PC-9 (cell line): Measurements from ENCODE around the gene UNG. TPM values are rescaled to one million over a fixed set of nuclear protein-coding genes. Genes with fewer than 3 reads are reported as not detected.
A peak's percentile ranks its signal among the peaks of the same experiment; 100 is the strongest.

Experiments
- BruUV-seq: library from RNA; stranded (reverse); fragments of 400-500 nt; replicated peaks from 2 replicates; lab custom pipeline; 2021; lab: Mats Ljungman, UMichigan
- CTCF ChIA-PET: fragments of 300-600 bp; sonication (Branson Sonifier 250); formaldehyde crosslinking; loops from one replicate; lab custom pipeline; 2022; ENCODE audit warnings: antibody characterized with exemption; lab: Charles Lee
- POLR2A ChIA-PET: fragments of 300-600 bp; sonication (Branson Sonifier 250); formaldehyde crosslinking; loops from one replicate; lab custom pipeline; 2022; ENCODE audit warnings: antibody characterized with exemption; ENCODE audit not compliant: unreplicated experiment; lab: Charles Lee
- DNase-seq, 2 experiments: peaks; one replicate each; pipeline versions ENCODE4 v3.0.0 to v3.0.0-alpha.2; 2015 to 2022; ENCODE audit warnings: mixed read lengths in 1 of 2
- H2AFZ ChIP-seq: fragments of 200-600 bp; sonication (generic); 2 replicates; pipeline ENCODE4 v1.8.1; 2017; ENCODE audit warnings: antibody characterized with exemption
- H3F3A ChIP-seq: fragments of 200-600 bp; sonication (generic); 2 replicates; pipeline ENCODE4 v1.8.1; 2017; ENCODE audit warnings: antibody characterized with exemption, mild to moderate bottlenecking, low read depth; ENCODE audit not compliant: insufficient read depth
- H3K27ac ChIP-seq: fragments of 200-600 bp; sonication (generic); 2 replicates; pipeline ENCODE4 v1.6.1; 2016; ENCODE audit warnings: mixed run types
- H3K27me3 ChIP-seq: fragments of 200-600 bp; sonication (generic); 2 replicates; pipeline ENCODE4 v1.6.1; 2016; ENCODE audit warnings: low read depth, mixed run types; ENCODE audit not compliant: insufficient read depth
- H3K36me3 ChIP-seq: fragments of 200-600 bp; sonication (generic); 2 replicates; pipeline ENCODE4 v1.6.1; 2016; ENCODE audit warnings: low read depth, mixed run types
- H3K4me1 ChIP-seq: fragments of 200-600 bp; sonication (generic); replicated peaks from 2 replicates; pipeline ENCODE4 v1.6.1; 2016; ENCODE audit warnings: mixed run types; ENCODE audit not compliant: insufficient read depth
- H3K4me2 ChIP-seq: fragments of 200-600 bp; sonication (generic); 2 replicates; pipeline ENCODE4 v1.6.1; 2017; ENCODE audit warnings: mixed run types
- H3K4me3 ChIP-seq: fragments of 200-600 bp; sonication (generic); 2 replicates; pipeline ENCODE4 v1.6.1; 2016; ENCODE audit warnings: mixed run types
- H3K79me2 ChIP-seq: fragments of 200-600 bp; sonication (generic); 2 replicates; pipeline ENCODE4 v1.6.1; 2017; ENCODE audit warnings: low read depth, mixed run types
- H3K9me2 ChIP-seq: fragments of 200-600 bp; sonication (generic); 2 replicates; pipeline ENCODE4 v1.8.1; 2017; ENCODE audit warnings: mild to moderate bottlenecking; ENCODE audit not compliant: insufficient read depth
- H3K9me3 ChIP-seq: fragments of 200-600 bp; sonication (generic); 2 replicates; pipeline ENCODE4 v1.8.1; 2016; ENCODE audit warnings: low read depth; ENCODE audit not compliant: insufficient read depth
- H4K20me1 ChIP-seq: fragments of 200-600 bp; sonication (generic); 2 replicates; pipeline ENCODE4 v1.8.1; 2017; ENCODE audit not compliant: insufficient read depth
- CTCF ChIP-seq: fragments of 200-600 bp; sonication (generic); conservative IDR thresholded peaks from 2 replicates; pipeline ENCODE4 v1.6.1; 2017; ENCODE audit warnings: mixed run types, antibody characterized with exemption, mild to moderate bottlenecking, moderate library complexity
- EZH2 ChIP-seq: fragments of 200-600 bp; sonication (generic); IDR thresholded peaks from 2 replicates; pipeline ENCODE4 v1.8.0; 2017; ENCODE audit warnings: antibody characterized with exemption, low read depth
- intact Hi-C: fragments of 100-400 bp; cut with micrococcal nuclease; formaldehyde crosslinking; loops from one replicate; pipeline ENCODE4 v1.10.0; 2022; ENCODE audit not compliant: unreplicated experiment
- total RNA-seq: library from RNA; stranded (reverse); gene quantifications from 2 replicates; pipeline ENCODE4 v1.2.3, GENCODE V29; 2021

UNG gene
- total RNA-seq, 1 experiment from 2014 or later: 54.9 TPM

- Histone ChIP-seq H3K4me1 (peaks cover 12% of the 10 kb centered on the region), H3K9me3 (no peaks in the 10 kb centered on the region), H3F3A (no peaks in the 10 kb centered on the region), H4K20me1 (no peaks in the 10 kb centered on the region), H3K27me3 (no peaks in the 10 kb centered on the region), H3K79me2 (peaks cover 6% of the 10 kb centered on the region; the same call in 1 of the 2 replicates), H3K36me3 (peaks cover 6% of the 10 kb centered on the region; the same call in 1 of the 2 replicates), H3K4me2 (peak overlapping the region; percentile 74), H2AFZ (peak overlapping the region; percentile 83), H3K9me2 (no peaks in the 10 kb centered on the region), H3K27ac (no peak overlapping the region), H3K4me3 (peak overlapping the region; percentile 65)
- no peak for TF ChIP-seq CTCF
- no peak for TF ChIP-seq EZH2
- no TSS peak for BruUV-seq
- ChIA-PET CTCF (interaction anchor here (0.6 kb wide), 2 partner anchors 14 to 68 kb away, joined by 3 to 8 read pairs; no protein-coding TSS in a partner anchor), POLR2A (no interaction called here)
- intact Hi-C loops: loop anchor here (5.0 to 10.0 kb wide), 2 partner anchors 289 to 1183 kb away; no protein-coding TSS in a partner anchor
- DNase-seq: no peak
These were observed 797 bp downstream of the UNG start for GRCh38 chr12:109098183-109098604.

- CTCF ChIA-PET: interaction anchor here (0.6 kb wide), 2 partner anchors 14 to 68 kb away, joined by 3 to 8 read pairs; no protein-coding TSS in a partner anchor
These were observed 1.3 kb downstream of the UNG start for GRCh38 chr12:109098651-109099050.

GRCh38 chr12:109099431-109100020 is 2.1 kb downstream of the UNG start:
- Histone ChIP-seq H2AFZ (no peak overlapping the region), H3K79me2 (peaks cover 6% of the 10 kb centered on the region; the same call in 1 of the 2 replicates), H3K9me3 (no peaks in the 10 kb centered on the region), H3K4me3 (peak overlapping the region; percentile 65; the same call in 1 of the 2 replicates), H3K27ac (no peak overlapping the region), H3K4me2 (peak overlapping the region; percentile 74), H3K27me3 (no peaks in the 10 kb centered on the region), H3K36me3 (peaks cover 6% of the 10 kb centered on the region; the same call in 1 of the 2 replicates), H3F3A (no peaks in the 10 kb centered on the region), H3K4me1 (peaks cover 12% of the 10 kb centered on the region), H3K9me2 (no peaks in the 10 kb centered on the region), H4K20me1 (no peaks in the 10 kb centered on the region)
- BruUV-seq: TSS peak; percentile 30
- ChIA-PET CTCF (no interaction called here), POLR2A (no interaction called here)
- intact Hi-C loops: loop anchor here (5.0 to 10.0 kb wide), 2 partner anchors 288 to 1185 kb away; no protein-coding TSS in a partner anchor
- no peak for DNase-seq
- TF ChIP-seq EZH2: no peak
- TF ChIP-seq CTCF: no peak

More at GRCh38 chr12:109098651-109099050, 1.3 kb downstream of the UNG start:
- no TSS peak for BruUV-seq
- no peaks in the 10 kb centered on the region for H4K20me1 ChIP-seq
- intact Hi-C loops: loop anchor here (5.0 to 10.0 kb wide), 2 partner anchors 289 to 1184 kb away; no protein-coding TSS in a partner anchor
- H3K27me3 ChIP-seq: no peaks in the 10 kb centered on the region
- no peak overlapping the region for H3K27ac ChIP-seq
- H3K79me2 ChIP-seq: peaks cover 6% of the 10 kb centered on the region; the same call in 1 of the 2 replicates
- H3K9me3 ChIP-seq: no peaks in the 10 kb centered on the region
- H3K4me1 ChIP-seq: peaks cover 12% of the 10 kb centered on the region
- H3K36me3 ChIP-seq: peaks cover 6% of the 10 kb centered on the region; the same call in 1 of the 2 replicates
- H3K9me2 ChIP-seq: no peaks in the 10 kb centered on the region
- no peaks in the 10 kb centered on the region for H3F3A ChIP-seq
- POLR2A ChIA-PET: no interaction called here
- H3K4me2 ChIP-seq: peak overlapping the region; percentile 74
- no peak for DNase-seq
- peak overlapping the region; percentile 65 for H3K4me3 ChIP-seq
- H2AFZ ChIP-seq: peak overlapping the region; percentile 83
- TF ChIP-seq EZH2 (no peak), CTCF (no peak)
